Testis (tissue), 3 donors: ENCODE measurements around the gene ZNF503. TPM values are rescaled to one million over a fixed set of nuclear protein-coding genes. Genes with fewer than 3 reads are reported as not detected.

Source experiments
- DNase-seq: peaks from one replicate; pipeline ENCODE4 v3.0.0-alpha.2; 2019
- H3K27ac ChIP-seq, 2 donors: fragments of 200-600 bp; sonication (generic); one replicate each; pipeline ENCODE4 v1.5.1; 2019
- H3K27me3 ChIP-seq: fragments of 200-600 bp; sonication (generic); one replicate; pipeline ENCODE4 v1.5.1; 2019
- H3K36me3 ChIP-seq: fragments of 200-600 bp; sonication (generic); one replicate; pipeline ENCODE4 v1.5.1; 2017; ENCODE audit warnings: low read depth; ENCODE audit errors: missing control alignments
- H3K4me1 ChIP-seq: fragments of 200-600 bp; sonication (generic); one replicate; pipeline ENCODE4 v1.5.1; 2019
- H3K4me3 ChIP-seq, 2 donors: fragments of 200-600 bp; sonication (generic); one replicate each; pipeline ENCODE4 v1.5.1; 2017 to 2019
- H3K9me3 ChIP-seq: fragments of 200-600 bp; sonication (generic); one replicate; pipeline ENCODE4 v1.5.1; 2017
- CTCF ChIP-seq, 3 experiments: fragments of 450-650 bp in 2 of 3; fragments of 200-600 bp in 1 of 3; sonication (generic) in 1 of 3; IDR thresholded peaks; one replicate each; pipeline ENCODE4 v1.5.1; 2016 to 2019; ENCODE audit warnings: antibody characterized with exemption in 3 of 3, mild to moderate bottlenecking in 2 of 3, moderate library complexity in 1 of 3
- POLR2A ChIP-seq: fragments of 450-650 bp; IDR thresholded peaks from one replicate; pipeline ENCODE4 v1.6.1; 2017; ENCODE audit warnings: antibody characterized with exemption, mild to moderate bottlenecking, moderate library complexity
- WGBS, 2 donors: methylation state at CpG; one replicate each; pipeline ENCODE4 v1.1.5; 2018; 5-methylcytosine and 5-hydroxymethylcytosine counted together
- intact Hi-C: fragments of 100-400 bp; cut with DNase I; formaldehyde crosslinking; loops from one replicate; pipeline ENCODE4 v1.15.1; 2023; ENCODE audit warnings: low total_unique reads
- polyA plus RNA-seq: library from polyadenylated mRNA; stranded (reverse); fragments of 350-450 nt; fragmentation: Illumina TruSeq; extraction: RNeasy Lipid Tissue Mini Kit (QIAGEN cat#74804); gene quantifications from one replicate; pipeline ENCODE4 v1.2.3, GENCODE V29; 2014; ENCODE audit warnings: low read depth, low replicate concordance; ENCODE audit not compliant: insufficient read depth
- total RNA-seq, 2 donors: library from RNA; depleted of rRNA; stranded (reverse); fragments of >200 nt; gene quantifications; one replicate each; pipeline ENCODE4 v1.2.3, GENCODE V29; 2016

The ZNF503 gene
- total and polyA plus RNA-seq, 3 donors from 2014 or later: 7.0 to 9.8 (median 8.0) TPM

DNA sequence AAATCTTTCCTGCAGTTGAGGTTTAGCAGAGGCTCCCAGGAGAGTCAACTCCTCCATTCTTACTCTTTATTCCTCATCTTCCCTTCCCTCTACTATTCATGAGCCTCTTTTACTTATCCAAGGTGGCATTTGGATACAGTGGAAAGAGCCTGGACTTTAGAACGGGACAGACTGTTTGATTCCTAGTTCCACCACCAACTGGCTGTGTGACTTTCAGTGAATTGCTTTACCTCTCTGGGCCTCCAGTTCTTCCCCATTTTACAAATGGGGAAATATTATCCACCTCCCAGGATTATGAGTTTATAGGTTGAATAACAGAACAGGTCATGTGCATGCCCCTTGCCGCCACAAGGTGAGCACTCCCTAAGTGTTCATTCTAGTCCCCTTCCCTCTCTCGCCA, 49.9 kb downstream of the ZNF503 start:
- Histone ChIP-seq H3K27ac (no peak overlapping the region), H3K36me3 (no peaks in the 10 kb centered on the region), H3K27me3 (no peaks in the 10 kb centered on the region), H3K4me3 (no peak overlapping the region), H3K4me1 (peaks cover 15% of the 10 kb centered on the region), H3K9me3 (no peaks in the 10 kb centered on the region)
- DNase-seq: no peak
- no peak for TF ChIP-seq POLR2A
- TF ChIP-seq CTCF (IDR thresholded peaks at IDR 0.05): no peak
- WGBS, 2 donors: 98 to 100% methylated on average over 3 of the region's 3 CpGs
- intact Hi-C loops: no loop called here

DNA sequence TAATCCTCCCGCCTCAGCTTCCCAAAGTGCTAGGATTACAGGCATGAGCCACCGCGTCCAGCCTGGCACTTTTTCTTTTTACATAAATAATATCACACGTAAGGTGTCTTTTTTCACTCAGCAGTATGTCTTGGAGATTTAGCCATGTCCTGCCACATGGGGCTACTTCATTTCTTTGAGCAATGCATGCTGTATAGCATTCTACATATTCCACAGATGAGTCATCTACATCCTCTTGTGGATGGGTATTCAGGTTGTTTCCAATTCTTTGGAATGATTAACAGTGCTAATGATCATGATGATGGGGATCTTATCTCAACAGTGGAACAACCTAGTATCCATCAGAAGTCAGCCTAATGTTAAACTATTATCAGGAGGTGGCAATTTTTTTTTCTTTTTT, 50.8 kb downstream of the ZNF503 start:
- WGBS, 2 donors: 95 to 100% methylated on average over 4 of the region's 4 CpGs
- Histone ChIP-seq H3K4me1 (peaks cover 15% of the 10 kb centered on the region), H3K27me3 (no peaks in the 10 kb centered on the region), H3K36me3 (no peaks in the 10 kb centered on the region), H3K9me3 (no peaks in the 10 kb centered on the region), H3K4me3 (no peak overlapping the region), H3K27ac (no peak overlapping the region)
- intact Hi-C loops: no loop called here
- DNase-seq: no peak
- TF ChIP-seq POLR2A (no peak), CTCF (IDR thresholded peaks at IDR 0.05) (no peak)

Other genes with a start within 250 kb of the ZNF503 start
- gene VDAC2, start 191.0 kb downstream of the ZNF503 start, total RNA-seq: 100 to 1,000 TPM; 105 to 111 TPM
- 234 TPM for gene VDAC2, start 191.0 kb downstream of the ZNF503 start, polyA plus RNA-seq
- gene COMTD1, start 165.8 kb downstream of the ZNF503 start, total RNA-seq: 10 to 100 TPM; 18.8 to 22.8 TPM
- gene COMTD1, start 165.8 kb downstream of the ZNF503 start, polyA plus RNA-seq: 8.1 TPM
- 10 to 100 TPM in 1 of 2 donors, 1 to 10 TPM in 1; 7.6 to 10.6 TPM for gene LRMDA, start 29.9 kb upstream of the ZNF503 start, total RNA-seq
- gene LRMDA, start 29.9 kb upstream of the ZNF503 start, polyA plus RNA-seq: 13.8 TPM